KOPT-K1 (cell line): ENCODE results near the gene LRRC74B.
"Not testable (repeated sequence)": the region's sequence is repeated elsewhere in the genome, so short reads cannot be mapped to it uniquely, and the experiment has no call there.

Experiments
- H3K27ac ChIP-seq: fragments of 200-600 bp; sonication (generic); 2 replicates; pipeline ENCODE4 v1.5.1; 2016; ENCODE audit warnings: antibody characterized with exemption, mild to moderate bottlenecking, low read depth, low read length; ENCODE audit not compliant: poor library complexity, severe bottlenecking
- H3K36me3 ChIP-seq: fragments of 200-600 bp; sonication (generic); 2 replicates; pipeline ENCODE4 v1.5.1; 2017; ENCODE audit warnings: antibody characterized with exemption, mild to moderate bottlenecking, low read length, moderate library complexity; ENCODE audit not compliant: insufficient read depth
- H3K9me3 ChIP-seq: fragments of 200-600 bp; sonication (generic); 2 replicates; pipeline ENCODE4 v1.5.1; 2017; ENCODE audit warnings: antibody characterized with exemption, low read length, mild to moderate bottlenecking; ENCODE audit not compliant: insufficient read depth, poor library complexity, severe bottlenecking

The LRRC74B gene, protein sequence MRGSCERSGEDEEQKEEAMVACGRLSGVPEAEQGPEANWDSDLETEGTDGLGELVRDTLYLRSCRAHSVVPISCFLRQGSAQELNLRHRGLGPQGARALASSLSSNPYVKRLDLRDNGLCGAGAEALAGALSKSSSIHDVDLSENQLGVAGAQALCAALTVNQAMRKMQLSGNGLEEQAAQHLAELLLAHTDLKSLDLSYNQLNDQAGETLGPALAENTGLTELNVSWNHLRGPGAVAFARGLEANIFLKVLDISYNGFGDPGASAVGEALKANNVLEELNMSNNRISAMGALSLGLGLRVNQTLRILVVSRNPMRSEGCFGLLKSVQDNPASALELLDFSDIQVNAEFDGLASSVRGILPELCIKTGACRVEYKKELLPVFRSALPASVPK

DNA sequence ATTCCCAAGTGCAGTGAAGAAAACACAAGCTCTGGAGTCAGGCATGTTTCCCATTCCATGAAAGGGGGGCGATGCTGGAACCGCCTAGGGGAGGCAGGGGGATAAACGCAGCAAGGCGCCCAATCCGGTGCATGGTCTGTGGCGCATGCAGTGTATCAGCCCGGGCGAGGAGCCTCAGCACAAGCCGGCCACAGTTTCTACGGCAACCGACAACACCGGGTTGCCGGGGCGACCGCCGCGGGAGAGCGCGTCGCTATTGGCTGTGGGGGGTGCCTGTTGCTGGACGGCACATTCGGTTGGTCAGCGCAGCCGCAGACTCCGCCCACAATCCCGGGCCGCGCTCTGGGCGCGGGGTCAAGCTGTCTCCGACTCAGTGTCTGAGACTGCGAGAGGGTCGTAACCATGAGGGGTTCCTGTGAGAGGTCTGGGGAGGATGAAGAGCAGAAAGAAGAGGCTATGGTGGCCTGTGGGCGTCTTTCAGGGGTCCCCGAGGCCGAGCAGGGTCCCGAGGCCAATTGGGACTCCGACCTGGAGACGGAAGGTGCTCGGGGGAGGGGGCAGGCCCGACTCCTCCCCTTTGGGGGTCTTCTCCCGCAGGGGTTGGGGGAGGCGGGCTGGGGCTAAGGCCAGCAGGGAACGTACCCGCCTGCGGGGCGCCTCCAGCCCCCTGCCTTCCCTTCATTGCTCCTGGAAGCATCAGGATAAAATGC is at the start of gene LRRC74B:
Gene LRRC74B, plus strand, starts transcription at position 362 of the 710 bp plus-strand sequence. Its CDS starts 41 bp downstream, at position 403.
- Histone ChIP-seq H3K36me3 (no peaks in the 10 kb centered on the region), H3K9me3 (no peaks in the 10 kb centered on the region), H3K27ac (no peak within 1 kb of the TSS)

DNA sequence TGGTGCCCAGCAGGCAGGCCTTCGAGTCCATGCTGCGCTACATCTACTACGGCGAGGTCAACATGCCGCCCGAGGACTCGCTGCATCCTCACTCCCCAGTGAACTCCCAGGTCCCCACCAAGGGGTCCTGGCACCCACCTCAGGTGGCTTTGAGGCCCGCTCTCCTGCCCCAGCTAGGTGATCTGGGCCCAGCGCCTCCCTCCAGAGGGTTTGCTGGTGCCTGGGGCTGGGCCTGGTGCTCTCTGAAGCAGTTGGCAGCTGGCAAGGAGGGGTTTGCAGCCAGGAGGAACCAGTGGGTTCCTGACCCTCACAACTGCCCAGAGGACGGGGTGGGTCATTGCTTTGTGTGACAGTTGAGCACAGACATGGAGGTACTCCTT is 49.7 kb upstream of the LRRC74B start:
- Histone ChIP-seq H3K27ac (no peak overlapping the region), H3K36me3 (peaks cover 76% of the 10 kb centered on the region), H3K9me3 (no peaks in the 10 kb centered on the region)

DNA sequence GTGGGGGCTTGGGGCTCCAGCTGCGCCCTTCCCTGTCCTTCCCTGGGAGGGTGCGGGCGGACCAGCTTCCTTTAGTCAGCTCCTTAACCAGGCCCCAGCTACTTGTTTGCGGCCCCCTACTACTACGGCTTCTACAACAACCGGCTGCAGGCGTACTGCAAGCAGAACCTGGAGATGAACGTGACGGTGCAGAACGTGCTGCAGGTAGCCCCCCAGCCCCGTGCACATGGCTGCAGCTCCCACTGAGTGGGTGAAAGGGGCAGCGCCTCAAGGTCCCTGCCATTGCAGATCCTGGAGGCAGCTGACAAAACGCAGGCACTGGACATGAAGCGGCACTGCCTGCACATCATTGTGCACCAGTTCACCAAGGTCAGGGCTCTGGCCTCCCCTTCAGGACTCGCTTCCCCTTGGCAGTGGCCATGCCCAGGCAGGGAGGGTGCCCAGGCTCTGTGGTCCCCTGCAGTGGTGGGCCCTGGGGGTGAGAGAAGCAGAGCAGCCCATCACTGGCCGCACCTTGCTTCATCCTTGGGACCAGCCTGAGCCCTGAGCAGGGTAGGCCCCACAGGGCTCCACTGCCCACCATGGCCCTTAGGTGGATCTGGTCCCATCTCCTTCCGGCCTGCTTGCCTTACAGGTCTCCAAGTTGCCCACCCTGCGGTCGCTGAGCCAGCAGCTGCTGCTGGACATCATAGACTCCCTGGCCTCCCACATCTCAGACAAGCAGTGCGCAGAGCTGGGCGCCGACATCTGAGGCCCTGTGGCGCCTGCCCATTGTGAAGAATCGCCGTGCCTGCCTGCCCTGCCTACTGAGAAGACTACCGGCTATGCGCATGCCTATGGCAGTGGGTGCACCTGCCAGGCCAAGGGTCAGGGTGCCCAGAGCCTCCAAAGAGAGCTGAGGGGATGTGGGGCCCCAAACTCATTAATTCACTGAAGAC is 48.9 kb upstream of the LRRC74B start:
- H3K36me3 ChIP-seq, result peaks cover 67% of the 10 kb centered on the region
- no peak overlapping the region for H3K27ac ChIP-seq
- no peaks in the 10 kb centered on the region for H3K9me3 ChIP-seq

DNA sequence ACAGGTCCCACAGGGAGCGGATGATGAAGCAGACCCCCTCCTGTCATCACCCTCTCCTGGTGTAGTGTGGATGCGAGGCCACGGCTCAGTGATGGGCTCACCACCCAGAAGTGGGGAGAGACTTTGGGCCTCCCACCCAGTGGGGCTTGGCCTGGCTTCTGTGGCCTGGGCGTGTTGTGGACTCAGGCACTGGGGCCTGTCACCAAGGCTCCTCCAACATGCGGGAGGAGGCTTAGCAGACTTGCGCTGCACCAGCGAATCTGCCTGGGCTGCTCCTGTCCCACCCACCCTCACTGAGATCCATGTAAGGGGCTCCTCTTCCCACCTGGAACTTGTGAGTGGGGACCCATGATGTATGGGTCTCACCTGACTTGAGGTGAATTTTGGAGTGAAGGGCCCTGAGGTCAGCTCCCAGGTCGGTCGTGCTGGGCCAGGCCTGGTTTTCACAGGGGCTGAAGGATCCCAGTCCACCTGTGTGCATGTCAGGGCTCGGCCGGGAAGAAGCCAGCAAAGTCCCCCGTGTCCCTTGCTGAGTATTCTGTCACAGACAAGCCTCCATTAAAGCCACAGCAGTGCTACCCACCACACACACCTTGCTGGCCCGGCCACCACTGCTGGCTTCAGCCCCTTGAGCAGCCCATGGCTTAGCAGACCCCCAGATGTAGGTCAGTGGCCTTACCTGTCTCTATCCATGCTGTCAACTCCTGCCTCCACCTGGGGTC is 48.0 kb upstream of the LRRC74B start:
- Histone ChIP-seq H3K36me3 (peaks cover 59% of the 10 kb centered on the region), H3K9me3 (no peaks in the 10 kb centered on the region), H3K27ac (no peak overlapping the region)

DNA sequence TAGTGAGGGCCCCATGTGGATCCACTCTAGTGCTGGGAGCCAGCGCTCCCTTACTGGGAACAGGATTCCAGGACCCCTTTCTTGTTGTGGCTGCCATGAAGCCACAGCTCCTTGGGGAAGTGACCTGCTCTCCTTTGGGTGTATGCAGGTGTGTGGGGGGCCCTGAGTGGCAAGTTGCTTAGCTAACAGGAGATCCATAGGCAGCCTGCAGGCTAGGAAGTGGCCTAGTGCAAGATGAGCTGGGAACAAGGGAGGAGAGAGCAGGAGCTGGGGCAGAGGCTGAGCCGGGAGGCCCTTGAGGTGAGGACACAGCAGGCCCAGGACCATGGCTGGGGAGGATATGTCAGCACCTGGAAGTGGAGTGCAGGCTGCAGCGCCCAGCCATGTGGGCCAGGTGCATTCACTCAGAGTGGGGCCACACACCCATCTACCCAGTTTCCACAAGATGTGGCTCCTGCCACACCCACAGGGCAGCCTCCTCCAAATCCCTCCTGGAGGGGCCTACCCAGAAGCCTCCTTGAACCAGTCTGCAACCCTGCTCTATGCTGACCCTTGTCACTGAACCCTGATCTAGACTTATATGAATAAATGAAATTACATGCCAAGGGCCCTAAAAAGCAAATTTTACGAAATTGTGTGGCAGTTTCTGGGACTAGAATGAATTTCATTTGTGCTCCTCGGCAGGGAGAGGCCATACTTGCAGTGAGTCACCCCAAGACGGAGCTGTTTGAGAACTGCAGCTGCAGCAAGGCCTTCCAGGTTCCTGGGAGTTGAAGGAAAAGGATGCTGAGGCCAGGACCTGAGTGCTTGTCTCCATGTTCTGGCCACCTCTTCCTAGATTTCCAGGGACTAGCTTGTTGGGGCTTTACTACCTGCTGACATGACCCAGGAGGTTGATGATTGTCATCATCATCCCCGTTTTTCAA is 47.1 kb upstream of the LRRC74B start:
- Histone ChIP-seq H3K9me3 (no peaks in the 10 kb centered on the region), H3K27ac (no peak overlapping the region), H3K36me3 (peaks cover 52% of the 10 kb centered on the region)

DNA sequence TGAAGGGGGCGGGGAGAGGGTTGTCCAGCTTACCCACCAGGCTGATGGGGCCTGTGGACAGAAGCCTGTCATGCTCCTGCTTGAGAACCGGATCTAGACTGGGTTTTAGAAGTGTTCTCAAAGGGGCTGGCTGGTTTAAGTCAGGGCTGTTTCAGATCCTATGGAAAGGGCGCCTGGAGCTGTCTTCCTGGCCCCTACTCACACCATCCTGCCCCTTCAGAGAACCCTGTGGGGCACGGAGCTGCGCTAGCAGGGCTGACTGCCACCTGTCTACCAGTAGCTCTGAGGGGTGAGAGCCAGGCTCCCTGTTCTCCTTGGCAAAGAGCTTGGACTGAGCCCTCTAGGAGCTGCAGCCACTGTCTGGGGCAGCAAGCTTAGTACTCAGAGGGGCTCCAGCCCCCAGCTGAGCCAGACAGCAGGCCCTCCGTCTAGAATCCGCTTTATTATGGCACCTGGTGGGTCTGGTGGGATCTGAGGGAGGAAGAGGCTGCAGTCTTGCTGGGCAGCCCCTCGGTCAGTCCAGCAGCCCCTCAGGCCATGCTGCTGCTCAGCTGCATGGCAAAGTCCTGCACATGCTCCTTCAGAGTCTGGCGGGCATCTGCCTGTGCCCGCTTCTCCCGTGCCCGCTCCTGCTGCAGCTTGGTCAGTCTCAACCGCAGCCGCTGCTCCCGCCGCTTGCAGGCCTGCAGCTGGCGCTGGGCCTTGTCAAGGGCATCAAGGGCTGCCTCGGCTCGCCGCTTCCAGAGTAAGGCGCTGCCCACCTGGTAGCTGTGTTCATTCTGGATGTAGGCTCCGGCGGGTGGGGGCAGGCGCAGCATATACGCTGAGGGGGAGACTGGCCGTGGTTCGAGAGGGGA is 46.2 kb upstream of the LRRC74B start:
- Histone ChIP-seq H3K27ac (peak overlapping the region; percentile 91), H3K36me3 (peaks cover 52% of the 10 kb centered on the region), H3K9me3 (no peaks in the 10 kb centered on the region)

DNA sequence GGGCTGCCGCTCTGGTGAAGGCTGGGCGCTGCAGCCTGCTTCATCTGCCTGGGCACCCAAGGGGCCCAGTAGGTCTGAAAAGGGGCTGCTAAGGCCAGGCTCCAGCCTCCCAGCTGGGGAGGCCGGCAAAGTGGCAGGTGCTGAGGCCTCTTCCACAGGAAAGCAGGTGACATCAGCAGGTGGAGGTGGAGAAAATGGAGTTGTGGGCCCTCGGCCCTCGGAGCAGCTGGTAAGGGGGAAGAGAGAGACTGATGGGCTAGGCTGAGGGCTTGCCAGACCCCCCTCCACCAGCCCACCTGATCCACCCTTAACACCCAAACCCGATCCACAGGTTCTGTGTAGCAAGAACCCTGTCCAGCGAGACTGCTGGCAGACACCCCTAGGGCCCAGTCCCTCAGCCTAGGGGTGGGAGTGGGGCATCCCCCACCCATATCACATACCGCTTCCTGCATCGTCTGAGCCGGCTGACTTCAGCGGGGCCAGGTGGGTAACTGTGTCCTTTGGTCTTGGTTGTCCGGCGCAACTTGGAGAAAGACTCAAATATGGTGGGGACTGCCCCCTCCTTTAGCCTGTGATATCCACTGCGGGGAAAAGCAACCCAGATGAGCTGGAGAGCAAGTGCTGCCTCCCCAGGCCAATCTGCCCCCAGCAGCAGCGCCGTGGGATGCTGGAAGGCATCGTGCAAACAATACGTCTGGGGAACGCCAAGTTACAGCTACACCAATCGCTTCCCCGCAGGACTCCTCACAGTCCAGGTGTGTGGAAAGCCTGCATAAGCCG is 45.3 kb upstream of the LRRC74B start:
- H3K36me3 ChIP-seq, result peaks cover 52% of the 10 kb centered on the region
- H3K27ac ChIP-seq, result peak overlapping the region; percentile 91
- no peaks in the 10 kb centered on the region for H3K9me3 ChIP-seq

DNA sequence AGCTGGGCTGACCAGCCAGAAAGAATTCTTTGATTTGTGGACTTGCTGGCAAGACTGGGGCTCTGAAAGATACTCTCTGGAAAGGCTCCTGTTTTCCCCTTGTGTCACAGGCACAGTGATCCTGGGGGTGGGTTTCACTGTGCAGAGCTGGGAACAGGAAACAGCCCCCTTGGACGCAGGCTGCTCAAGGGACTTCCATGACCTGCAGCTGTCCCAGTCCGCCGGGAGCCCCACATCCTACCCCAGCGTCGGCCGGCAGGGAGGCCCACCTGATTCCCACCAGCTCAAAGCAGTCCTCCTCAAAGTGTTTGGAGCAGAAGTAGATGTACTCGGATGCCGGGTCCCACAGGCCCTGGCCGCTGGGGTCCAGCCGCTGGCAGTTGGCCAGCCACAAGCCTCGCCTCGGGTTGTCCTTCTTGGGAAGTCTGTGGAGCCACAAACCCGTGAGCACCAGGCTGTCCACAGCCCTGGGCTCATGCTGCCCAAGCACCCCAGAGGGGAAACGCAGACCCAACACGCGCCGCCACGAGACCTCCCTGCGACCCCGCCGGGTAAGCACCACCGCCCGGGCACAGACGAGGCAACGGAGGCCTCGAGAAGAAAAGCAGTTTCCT is 44.7 kb upstream of the LRRC74B start:
- Histone ChIP-seq H3K36me3 (peaks cover 46% of the 10 kb centered on the region), H3K27ac (peak overlapping the region; percentile 91), H3K9me3 (no peaks in the 10 kb centered on the region)

DNA sequence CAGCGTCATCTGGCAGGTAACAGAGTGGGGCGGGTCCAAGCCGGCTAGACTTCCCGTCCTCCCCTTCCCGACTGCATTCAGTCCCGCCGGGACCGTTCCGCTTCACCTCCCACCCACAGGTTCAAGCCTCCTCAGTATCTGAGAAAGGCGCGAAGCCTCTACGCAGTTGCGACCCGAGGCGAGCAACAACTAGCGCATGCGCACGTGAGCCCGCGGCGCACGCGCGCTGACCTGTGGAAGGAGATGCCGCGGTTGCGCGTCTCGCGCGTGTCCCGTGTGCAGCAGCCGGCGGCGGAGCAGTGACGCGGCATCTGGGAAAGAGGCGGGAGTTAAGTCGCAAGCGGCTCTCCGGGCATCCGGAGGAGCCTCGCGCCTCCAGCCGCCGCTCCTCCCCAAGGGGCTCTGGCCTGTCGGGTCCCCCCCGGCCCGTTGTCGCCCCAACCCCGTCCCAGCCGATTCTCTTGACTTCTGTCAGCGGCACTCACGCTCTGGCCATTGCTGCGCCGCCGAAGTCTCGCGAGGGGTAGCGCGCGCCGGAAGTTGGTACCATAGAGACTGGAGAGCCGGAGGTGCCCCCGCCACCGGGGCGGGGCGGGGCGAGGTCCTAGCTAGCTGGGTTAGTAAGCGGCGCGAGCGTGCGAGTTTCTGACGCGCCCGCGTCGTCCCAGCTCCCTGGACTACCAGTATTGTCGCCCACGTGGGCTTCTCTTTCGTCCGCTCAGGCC is 44.0 kb upstream of the LRRC74B start, which contains the start of gene THAP7:
Gene THAP7, minus strand, starts transcription at position 518 of the 725 bp plus-strand sequence. Its CDS starts 207 bp downstream, at position 311.
- Histone ChIP-seq H3K27ac (peak within 1 kb of the TSS; percentile 91), H3K9me3 (no peaks in the 10 kb centered on the region), H3K36me3 (peaks cover 39% of the 10 kb centered on the region)

DNA sequence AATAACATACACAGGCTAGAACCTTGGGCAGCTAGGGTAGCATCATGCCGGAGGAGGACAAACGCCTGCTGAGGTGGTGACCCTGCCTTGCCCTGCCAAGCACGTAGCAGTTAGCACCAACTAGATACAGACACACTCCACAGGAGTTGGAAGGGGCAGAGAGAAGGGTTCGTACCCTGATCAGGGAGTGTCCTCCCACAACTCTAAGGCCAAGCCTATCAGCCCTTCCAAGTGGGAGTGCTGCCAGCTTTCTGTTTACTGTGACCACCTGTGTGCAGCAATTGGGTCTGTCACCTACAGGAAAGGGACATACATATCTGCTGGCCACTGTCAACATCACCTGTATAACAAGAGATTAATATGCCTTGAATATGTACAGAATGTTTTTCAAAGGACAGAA is 42.0 kb upstream of the LRRC74B start:
- peaks cover 19% of the 10 kb centered on the region for H3K36me3 ChIP-seq
- no peak overlapping the region for H3K27ac ChIP-seq
- no peaks in the 10 kb centered on the region for H3K9me3 ChIP-seq

DNA sequence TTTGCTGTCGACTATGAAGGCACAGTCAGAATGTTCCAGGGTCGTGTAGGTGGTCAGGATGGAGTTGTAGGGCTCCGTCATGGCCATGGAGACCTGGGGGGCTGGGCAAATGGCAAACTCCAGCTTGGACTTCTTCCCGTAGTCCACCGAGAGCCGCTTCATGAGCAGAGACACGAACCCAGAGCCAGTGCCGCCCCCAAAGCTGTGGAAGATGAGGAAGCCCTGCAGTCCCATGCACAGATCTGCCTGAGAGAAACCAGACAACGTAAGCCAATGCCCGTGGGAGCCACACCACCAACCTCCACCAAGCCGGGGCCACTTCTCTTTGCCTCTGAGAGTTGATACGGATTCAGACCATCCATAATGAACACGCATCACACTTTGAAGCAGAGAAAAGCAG is 36.5 kb upstream of the LRRC74B start:
- not testable (repeated sequence) for H3K36me3 ChIP-seq, H3K9me3 ChIP-seq, H3K27ac ChIP-seq
